Parathyroid adenoma (tissue), 2 donors: ENCODE results near the gene SNTG2.
"Not testable (repeated sequence)": the region's sequence is repeated elsewhere in the genome, so short reads cannot be mapped to it uniquely, and the experiment has no call there.

Experiments
- H2AFZ ChIP-seq: fragments of 300-600 bp; sonication (generic); one replicate; pipeline ENCODE4 v1.7.0; 2017; ENCODE audit warnings: antibody characterized with exemption, mild to moderate bottlenecking
- H3K27ac ChIP-seq: fragments of 300-600 bp; sonication (generic); one replicate; pipeline ENCODE4 v1.7.0; 2017
- H3K27me3 ChIP-seq: fragments of 300-600 bp; sonication (generic); one replicate; pipeline ENCODE4 v1.7.0; 2017; ENCODE audit warnings: low read length; ENCODE audit not compliant: control insufficient read depth, insufficient read depth
- H3K36me3 ChIP-seq: fragments of 300-600 bp; sonication (generic); one replicate; pipeline ENCODE4 v1.7.0; 2017; ENCODE audit warnings: low read length; ENCODE audit not compliant: control insufficient read depth, insufficient read depth
- H3K4me1 ChIP-seq: fragments of 300-600 bp; sonication (generic); one replicate; pipeline ENCODE4 v1.7.0; 2017; ENCODE audit warnings: control low read depth
- H3K4me2 ChIP-seq: fragments of 300-600 bp; sonication (generic); one replicate; pipeline ENCODE4 v1.7.0; 2017; ENCODE audit warnings: low read length
- H3K4me3 ChIP-seq: fragments of 300-600 bp; sonication (generic); one replicate; pipeline ENCODE4 v1.7.0; 2017; ENCODE audit warnings: low read depth, low read length
- H3K79me2 ChIP-seq: fragments of 300-600 bp; sonication (generic); one replicate; pipeline ENCODE4 v1.7.0; 2017; ENCODE audit warnings: control low read depth
- H3K9ac ChIP-seq: fragments of 300-600 bp; sonication (generic); one replicate; pipeline ENCODE4 v1.7.0; 2017; ENCODE audit warnings: mild to moderate bottlenecking
- H3K9me3 ChIP-seq: fragments of 300-600 bp; sonication (generic); one replicate; pipeline ENCODE4 v1.7.0; 2017; ENCODE audit warnings: low read length; ENCODE audit not compliant: control insufficient read depth
- TF ChIP-seq, protein P1 (sequence below): fragments of 300-600 bp; sonication (generic); IDR thresholded peaks from one replicate; pipeline ENCODE4 v1.7.0; 2017; ENCODE audit warnings: antibody characterized with exemption, mild to moderate bottlenecking
- donor health status: primary hyperparathyroidism.

The SNTG2 gene

DNA sequence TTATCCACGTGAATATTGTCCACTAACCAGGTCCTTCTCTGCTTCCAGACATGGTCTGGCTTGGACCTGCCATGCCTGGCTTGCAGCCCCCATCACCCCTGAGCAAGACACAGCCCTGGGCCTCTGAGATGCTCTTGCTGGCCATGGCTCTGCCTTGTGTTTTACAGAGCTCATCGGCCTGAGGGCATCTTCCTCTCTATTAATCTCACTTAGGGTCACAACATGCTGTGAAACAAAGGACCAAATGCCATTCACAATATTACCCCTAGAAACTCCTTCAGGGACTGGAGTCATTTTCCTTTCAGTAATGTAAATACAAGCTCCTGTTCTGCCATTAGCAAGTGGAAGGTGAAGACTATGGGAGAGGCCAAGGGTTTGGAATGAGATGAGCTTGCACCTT is 455.8 kb downstream of the SNTG2 start:
- Histone ChIP-seq H3K4me3 (no peak overlapping the region), H2AFZ (no peak overlapping the region), H3K4me1 (no peaks in the 10 kb centered on the region), H3K27ac (no peak overlapping the region), H3K27me3 (no peaks in the 10 kb centered on the region), H3K4me2 (no peak overlapping the region), H3K9ac (no peak overlapping the region), H3K36me3 (no peaks in the 10 kb centered on the region), H3K9me3 (no peaks in the 10 kb centered on the region), H3K79me2 (no peaks in the 10 kb centered on the region)
- TF ChIP-seq, protein P1, sequence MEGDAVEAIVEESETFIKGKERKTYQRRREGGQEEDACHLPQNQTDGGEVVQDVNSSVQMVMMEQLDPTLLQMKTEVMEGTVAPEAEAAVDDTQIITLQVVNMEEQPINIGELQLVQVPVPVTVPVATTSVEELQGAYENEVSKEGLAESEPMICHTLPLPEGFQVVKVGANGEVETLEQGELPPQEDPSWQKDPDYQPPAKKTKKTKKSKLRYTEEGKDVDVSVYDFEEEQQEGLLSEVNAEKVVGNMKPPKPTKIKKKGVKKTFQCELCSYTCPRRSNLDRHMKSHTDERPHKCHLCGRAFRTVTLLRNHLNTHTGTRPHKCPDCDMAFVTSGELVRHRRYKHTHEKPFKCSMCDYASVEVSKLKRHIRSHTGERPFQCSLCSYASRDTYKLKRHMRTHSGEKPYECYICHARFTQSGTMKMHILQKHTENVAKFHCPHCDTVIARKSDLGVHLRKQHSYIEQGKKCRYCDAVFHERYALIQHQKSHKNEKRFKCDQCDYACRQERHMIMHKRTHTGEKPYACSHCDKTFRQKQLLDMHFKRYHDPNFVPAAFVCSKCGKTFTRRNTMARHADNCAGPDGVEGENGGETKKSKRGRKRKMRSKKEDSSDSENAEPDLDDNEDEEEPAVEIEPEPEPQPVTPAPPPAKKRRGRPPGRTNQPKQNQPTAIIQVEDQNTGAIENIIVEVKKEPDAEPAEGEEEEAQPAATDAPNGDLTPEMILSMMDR, result no peak

DNA sequence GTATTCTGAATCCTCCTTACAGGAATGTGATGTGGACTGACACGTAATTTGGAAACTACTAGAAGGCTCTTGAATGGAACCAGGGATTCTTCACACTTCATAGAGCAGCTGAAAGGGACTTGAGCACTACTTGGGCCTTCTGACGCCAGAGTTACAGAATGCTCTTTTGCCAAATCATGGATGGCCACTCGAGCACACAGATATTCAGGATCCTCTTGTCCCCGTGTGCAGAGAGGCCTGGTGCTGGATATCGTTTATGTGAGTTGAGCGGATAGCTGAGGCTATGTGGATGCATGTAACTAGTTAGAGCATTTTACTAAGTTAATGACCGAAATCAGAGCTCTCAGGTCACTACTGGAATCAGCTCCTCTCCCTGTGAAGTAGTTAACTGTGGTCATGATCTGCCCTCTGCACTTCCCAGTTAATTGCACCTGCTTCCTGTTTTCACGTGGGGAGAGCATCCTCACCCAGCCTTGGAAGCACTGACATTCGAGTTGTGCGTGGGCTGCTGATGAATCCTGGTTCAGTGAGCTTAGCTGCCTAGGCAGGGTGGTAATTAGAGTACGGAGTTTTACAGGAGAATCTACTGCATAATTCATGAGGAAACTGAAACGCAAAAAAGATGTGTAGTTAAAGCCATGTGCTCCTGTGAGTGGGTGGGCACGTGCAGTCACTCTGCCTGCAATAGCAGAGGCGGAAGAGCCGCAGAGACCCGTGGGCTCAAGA is 457.5 kb downstream of the SNTG2 start:
- Histone ChIP-seq H3K79me2 (no peaks in the 10 kb centered on the region), H3K4me1 (no peaks in the 10 kb centered on the region), H3K4me3 (no peak overlapping the region), H3K4me2 (no peak overlapping the region), H3K9ac (no peak overlapping the region), H3K9me3 (no peaks in the 10 kb centered on the region), H2AFZ (no peak overlapping the region), H3K27me3 (no peaks in the 10 kb centered on the region), H3K27ac (no peak overlapping the region), H3K36me3 (no peaks in the 10 kb centered on the region)
- TF ChIP-seq, protein P1, result no peak

DNA sequence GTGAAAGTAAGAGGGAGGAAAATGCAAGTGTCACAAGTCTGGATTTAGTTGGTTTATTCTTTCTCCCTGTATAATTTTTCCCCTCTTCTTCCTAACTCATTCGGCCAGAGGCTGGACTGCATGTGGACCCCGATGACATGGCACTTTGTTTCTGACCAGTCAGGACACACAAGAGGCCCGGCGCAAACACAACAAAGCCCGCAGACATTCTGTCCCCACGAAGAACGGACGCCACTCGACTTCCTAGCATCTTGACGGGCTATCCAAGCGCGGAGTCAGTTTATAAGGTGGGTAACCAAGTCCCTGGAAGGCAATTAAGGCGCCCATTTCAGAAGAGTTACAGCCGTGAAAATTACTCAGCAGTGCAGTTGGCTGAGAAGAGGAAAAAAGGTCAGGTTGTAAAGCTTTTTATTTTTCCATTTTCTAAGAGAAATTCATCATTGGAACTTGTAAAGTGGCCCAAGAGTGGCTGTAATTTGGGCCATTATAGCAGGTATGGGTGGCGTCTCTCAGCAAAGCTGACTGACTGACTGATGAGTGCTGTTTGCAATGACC is 462.6 kb downstream of the SNTG2 start, which contains the start of gene TPO:
Gene TPO, plus strand, starts transcription at position 308 of the 555 bp plus-strand sequence. CDS start 946 bp downstream, outside the sequence.
- Histone ChIP-seq H3K27me3 (no peaks in the 10 kb centered on the region), H2AFZ (no peak within 1 kb of the TSS), H3K27ac (no peak within 1 kb of the TSS), H3K4me1 (no peaks in the 10 kb centered on the region), H3K79me2 (no peaks in the 10 kb centered on the region), H3K36me3 (no peaks in the 10 kb centered on the region), H3K9me3 (no peaks in the 10 kb centered on the region), H3K9ac (no peak within 1 kb of the TSS), H3K4me3 (no peak within 1 kb of the TSS), H3K4me2 (no peak within 1 kb of the TSS)
- TF ChIP-seq, protein P1, result no peak

DNA sequence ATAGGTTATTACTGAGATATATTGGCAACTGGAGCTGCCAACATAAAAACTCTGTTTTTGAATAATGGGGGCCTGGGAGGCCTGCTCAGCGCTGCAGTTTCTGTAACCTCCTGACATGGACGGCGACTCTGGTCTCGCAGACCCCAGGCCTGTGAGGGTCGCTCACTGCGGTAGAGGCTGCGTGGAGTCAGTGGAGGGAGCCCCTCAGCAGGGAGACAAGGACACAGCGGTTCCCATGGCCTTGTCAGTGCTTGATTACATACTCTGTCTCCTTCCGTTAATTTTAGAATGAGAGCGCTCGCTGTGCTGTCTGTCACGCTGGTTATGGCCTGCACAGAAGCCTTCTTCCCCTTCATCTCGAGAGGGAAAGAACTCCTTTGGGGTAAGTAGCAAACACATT is 463.5 kb downstream of the SNTG2 start:
- Histone ChIP-seq H2AFZ (no peak overlapping the region), H3K27ac (no peak overlapping the region), H3K4me3 (no peak overlapping the region), H3K4me2 (no peak overlapping the region), H3K9me3 (no peaks in the 10 kb centered on the region), H3K36me3 (no peaks in the 10 kb centered on the region), H3K27me3 (no peaks in the 10 kb centered on the region), H3K4me1 (no peaks in the 10 kb centered on the region), H3K79me2 (no peaks in the 10 kb centered on the region), H3K9ac (no peak overlapping the region)
- TF ChIP-seq, protein P1, result no peak

DNA sequence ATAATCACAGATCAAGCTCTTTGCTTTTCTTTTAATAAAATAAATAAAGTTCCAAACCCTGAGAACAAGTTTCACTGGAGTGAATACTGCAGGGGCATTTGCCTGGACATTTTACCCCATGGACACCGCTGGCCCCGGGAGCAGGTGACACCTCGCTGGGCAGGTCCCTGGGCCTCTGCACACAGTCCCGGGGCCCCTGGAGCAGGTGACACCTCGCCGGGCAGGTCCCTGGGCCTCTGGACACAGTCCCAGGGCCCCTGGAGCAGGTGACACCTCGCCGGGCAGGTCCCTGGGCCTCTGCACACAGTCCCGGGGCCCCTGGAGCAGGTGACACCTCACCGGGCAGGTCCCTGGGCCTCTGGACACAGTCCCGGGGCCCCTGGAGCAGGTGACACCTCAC is 464.3 kb downstream of the SNTG2 start:
- H3K4me2 ChIP-seq, H3K4me1 ChIP-seq, H3K4me3 ChIP-seq, H3K79me2 ChIP-seq, H3K36me3 ChIP-seq, H3K9ac ChIP-seq, H2AFZ ChIP-seq, H3K27ac ChIP-seq, H3K27me3 ChIP-seq, H3K9me3 ChIP-seq: not testable (repeated sequence)
